ENCODE data around the gene ULBP2.
A peak's percentile ranks its signal among the peaks of the same experiment; 100 is the strongest.
"Not testable (repeated sequence)": the region's sequence is repeated elsewhere in the genome, so short reads cannot be mapped to it uniquely, and the experiment has no call there.

The ULBP2 gene

GRCh38 chr6:149919126-149919833, 22.5 kb upstream of the ULBP2 start:
- H3K27ac ChIP-seq (ENCODE audit: low read depth, low read length); H3K4me3 ChIP-seq (ENCODE audit: low read depth in 1 of 5, low read length in 5 of 5); H3K9ac ChIP-seq (ENCODE audit: low read length in 5 of 5); H3K9me3 ChIP-seq (ENCODE audit: control insufficient read depth in 5 of 5, low read length in 5 of 5); H3K36me3 ChIP-seq (ENCODE audit: control insufficient read depth in 5 of 5, insufficient read depth in 5 of 5, low read length in 5 of 5); H3K27me3 ChIP-seq (ENCODE audit: control insufficient read depth in 5 of 5, insufficient read depth in 4 of 5, low read length in 5 of 5): not testable (repeated sequence)
- peaks cover 0 to 16% (median 14%) of the 10 kb centered on the region in 5 donors for H3K4me1 ChIP-seq (ENCODE audit: control insufficient read depth in 5 of 5, insufficient read depth in 5 of 5, low read length in 5 of 5)

- Histone ChIP-seq H3K27ac (ENCODE audit: low read depth, low read length) (no peak overlapping the region), H3K9ac (ENCODE audit: low read length in 5 of 5) (no peak overlapping the region), H3K27me3 (ENCODE audit: control insufficient read depth in 5 of 5, insufficient read depth in 4 of 5, low read length in 5 of 5) (peaks cover 0 to 5% (median 0%) of the 10 kb centered on the region in 5 donors), H3K4me3 (ENCODE audit: low read depth in 1 of 5, low read length in 5 of 5) (no peak overlapping the region), H3K9me3 (ENCODE audit: control insufficient read depth in 5 of 5, low read length in 5 of 5) (no peaks in the 10 kb centered on the region), H3K36me3 (ENCODE audit: control insufficient read depth in 5 of 5, insufficient read depth in 5 of 5, low read length in 5 of 5) (no peaks in the 10 kb centered on the region), H3K4me1 (ENCODE audit: control insufficient read depth in 5 of 5, insufficient read depth in 5 of 5, low read length in 5 of 5) (peaks cover 0 to 19% (median 15%) of the 10 kb centered on the region in 5 donors)
Measured at GRCh38 chr6:149919834-149920225, 22.0 kb upstream of the ULBP2 start.

GRCh38 chr6:149921361-149921760, 20.5 kb upstream of the ULBP2 start:
- peaks cover 4 to 34% (median 29%) of the 10 kb centered on the region in 5 donors for H3K4me1 ChIP-seq (ENCODE audit: control insufficient read depth in 5 of 5, insufficient read depth in 5 of 5, low read length in 5 of 5)
- H3K36me3 ChIP-seq (ENCODE audit: control insufficient read depth in 5 of 5, insufficient read depth in 5 of 5, low read length in 5 of 5) = no peaks in the 10 kb centered on the region
- no peak overlapping the region for H3K27ac ChIP-seq (ENCODE audit: low read depth, low read length)
- no peaks in the 10 kb centered on the region for H3K9me3 ChIP-seq (ENCODE audit: control insufficient read depth in 5 of 5, low read length in 5 of 5)
- H3K27me3 ChIP-seq (ENCODE audit: control insufficient read depth in 5 of 5, insufficient read depth in 4 of 5, low read length in 5 of 5) = peaks cover 0 to 5% (median 0%) of the 10 kb centered on the region in 5 donors
- H3K9ac ChIP-seq (ENCODE audit: low read length in 5 of 5) = no peak overlapping the region
- H3K4me3 ChIP-seq (ENCODE audit: low read depth in 1 of 5, low read length in 5 of 5) = no peak overlapping the region

GRCh38 chr6:149922091-149922490, 19.7 kb upstream of the ULBP2 start:
- H3K36me3 ChIP-seq (ENCODE audit: control insufficient read depth in 5 of 5, insufficient read depth in 5 of 5, low read length in 5 of 5); H3K9ac ChIP-seq (ENCODE audit: low read length in 5 of 5); H3K27ac ChIP-seq (ENCODE audit: low read depth, low read length); H3K9me3 ChIP-seq (ENCODE audit: control insufficient read depth in 5 of 5, low read length in 5 of 5); H3K27me3 ChIP-seq (ENCODE audit: control insufficient read depth in 5 of 5, insufficient read depth in 4 of 5, low read length in 5 of 5): not testable (repeated sequence)
- Histone ChIP-seq H3K4me1 (ENCODE audit: control insufficient read depth in 5 of 5, insufficient read depth in 5 of 5, low read length in 5 of 5) (peaks cover 4 to 35% (median 29%) of the 10 kb centered on the region in 5 donors), H3K4me3 (ENCODE audit: low read depth in 1 of 5, low read length in 5 of 5) (peak overlapping the region in 1 of 5 donors; percentile 46)

GRCh38 chr6:149922642-149923326, 19.0 kb upstream of the ULBP2 start, which contains the start of gene RAET1G:
Gene RAET1G, minus strand, starts transcription at chr6:149923121. Its CDS starts 111 bp downstream, at chr6:149923010.
- no peaks in the 10 kb centered on the region for H3K36me3 ChIP-seq (ENCODE audit: control insufficient read depth in 5 of 5, insufficient read depth in 5 of 5, low read length in 5 of 5)
- H3K4me1 ChIP-seq (ENCODE audit: control insufficient read depth in 5 of 5, insufficient read depth in 5 of 5, low read length in 5 of 5) = peaks cover 4 to 35% (median 29%) of the 10 kb centered on the region in 5 donors
- H3K4me3 ChIP-seq (ENCODE audit: low read depth in 1 of 5, low read length in 5 of 5) = peak within 1 kb of the TSS; percentile 45 to 79 (median 69)
- H3K27me3 ChIP-seq (ENCODE audit: control insufficient read depth in 5 of 5, insufficient read depth in 4 of 5, low read length in 5 of 5) = peaks cover 0 to 5% (median 0%) of the 10 kb centered on the region in 5 donors
- H3K27ac ChIP-seq (ENCODE audit: low read depth, low read length) = no peak within 1 kb of the TSS
- no peaks in the 10 kb centered on the region for H3K9me3 ChIP-seq (ENCODE audit: control insufficient read depth in 5 of 5, low read length in 5 of 5)
- peak within 1 kb of the TSS in 3 of 5 donors; percentile 6 to 68 (median 14) for H3K9ac ChIP-seq (ENCODE audit: low read length in 5 of 5)

- Histone ChIP-seq H3K9me3 (ENCODE audit: control insufficient read depth in 5 of 5, low read length in 5 of 5) (no peaks in the 10 kb centered on the region), H3K27me3 (ENCODE audit: control insufficient read depth in 5 of 5, insufficient read depth in 4 of 5, low read length in 5 of 5) (peaks cover 0 to 5% (median 0%) of the 10 kb centered on the region in 5 donors), H3K36me3 (ENCODE audit: control insufficient read depth in 5 of 5, insufficient read depth in 5 of 5, low read length in 5 of 5) (no peaks in the 10 kb centered on the region), H3K4me1 (ENCODE audit: control insufficient read depth in 5 of 5, insufficient read depth in 5 of 5, low read length in 5 of 5) (peaks cover 4 to 35% (median 29%) of the 10 kb centered on the region in 5 donors), H3K4me3 (ENCODE audit: low read depth in 1 of 5, low read length in 5 of 5) (peak overlapping the region; percentile 45 to 79 (median 69)), H3K9ac (ENCODE audit: low read length in 5 of 5) (peak overlapping the region in 2 of 5 donors; percentile 6 to 68), H3K27ac (ENCODE audit: low read depth, low read length) (no peak overlapping the region)
Measured at GRCh38 chr6:149923327-149923986, 18.4 kb upstream of the ULBP2 start.

GRCh38 chr6:149924206-149924932, 17.4 kb upstream of the ULBP2 start:
- H3K36me3 ChIP-seq (ENCODE audit: control insufficient read depth in 5 of 5, insufficient read depth in 5 of 5, low read length in 5 of 5) = no peaks in the 10 kb centered on the region
- H3K27me3 ChIP-seq (ENCODE audit: control insufficient read depth in 5 of 5, insufficient read depth in 4 of 5, low read length in 5 of 5) = peaks cover 1 to 11% (median 3%) of the 10 kb centered on the region in 5 donors
- H3K9ac ChIP-seq (ENCODE audit: low read length in 5 of 5) = no peak overlapping the region

GRCh38 chr6:149924933-149925252, 16.9 kb upstream of the ULBP2 start:
- Histone ChIP-seq H3K9me3 (ENCODE audit: control insufficient read depth in 5 of 5, low read length in 5 of 5) (no peaks in the 10 kb centered on the region), H3K36me3 (ENCODE audit: control insufficient read depth in 5 of 5, insufficient read depth in 5 of 5, low read length in 5 of 5) (no peaks in the 10 kb centered on the region), H3K27me3 (ENCODE audit: control insufficient read depth in 5 of 5, insufficient read depth in 4 of 5, low read length in 5 of 5) (peaks cover 3 to 16% (median 7%) of the 10 kb centered on the region in 5 donors), H3K4me3 (ENCODE audit: low read depth in 1 of 5, low read length in 5 of 5) (peak overlapping the region in 3 of 5 donors; percentile 64 to 71 (median 70)), H3K27ac (ENCODE audit: low read depth, low read length) (no peak overlapping the region), H3K4me1 (ENCODE audit: control insufficient read depth in 5 of 5, insufficient read depth in 5 of 5, low read length in 5 of 5) (peaks cover 4 to 35% (median 29%) of the 10 kb centered on the region in 5 donors), H3K9ac (ENCODE audit: low read length in 5 of 5) (no peak overlapping the region)

More at GRCh38 chr6:149924206-149924932, 17.4 kb upstream of the ULBP2 start:
- no peak overlapping the region for H3K27ac ChIP-seq (ENCODE audit: low read depth, low read length)
- peaks cover 4 to 35% (median 29%) of the 10 kb centered on the region in 5 donors for H3K4me1 ChIP-seq (ENCODE audit: control insufficient read depth in 5 of 5, insufficient read depth in 5 of 5, low read length in 5 of 5)
- no peak overlapping the region for H3K4me3 ChIP-seq (ENCODE audit: low read depth in 1 of 5, low read length in 5 of 5)
- H3K9me3 ChIP-seq (ENCODE audit: control insufficient read depth in 5 of 5, low read length in 5 of 5) = no peaks in the 10 kb centered on the region

GRCh38 chr6:149925253-149925973, 16.4 kb upstream of the ULBP2 start:
- peak overlapping the region; percentile 64 to 71 (median 68) for H3K4me3 ChIP-seq (ENCODE audit: low read depth in 1 of 5, low read length in 5 of 5)
- H3K27me3 ChIP-seq (ENCODE audit: control insufficient read depth in 5 of 5, insufficient read depth in 4 of 5, low read length in 5 of 5) = peaks cover 3 to 16% (median 7%) of the 10 kb centered on the region in 5 donors
- H3K27ac ChIP-seq (ENCODE audit: low read depth, low read length) = no peak overlapping the region
- H3K9me3 ChIP-seq (ENCODE audit: control insufficient read depth in 5 of 5, low read length in 5 of 5) = no peaks in the 10 kb centered on the region
- H3K9ac ChIP-seq (ENCODE audit: low read length in 5 of 5) = peak overlapping the region in 4 of 5 donors; percentile 56 to 77 (median 64)
- no peaks in the 10 kb centered on the region for H3K36me3 ChIP-seq (ENCODE audit: control insufficient read depth in 5 of 5, insufficient read depth in 5 of 5, low read length in 5 of 5)
- H3K4me1 ChIP-seq (ENCODE audit: control insufficient read depth in 5 of 5, insufficient read depth in 5 of 5, low read length in 5 of 5) = peaks cover 4 to 35% (median 29%) of the 10 kb centered on the region in 5 donors
